ENCODE measurements around the gene TPD52L1.
"Not testable (repeated sequence)": the region's sequence is repeated elsewhere in the genome, so short reads cannot be mapped to it uniquely, and the experiment has no call there.

The TPD52L1 gene

GRCh38 chr6:125142618-125143017 is 11.0 kb upstream of the TPD52L1 start:
- DNase-seq (ENCODE audit: low spot score) = no peak

GRCh38 chr6:125144822-125145221 is 8.8 kb upstream of the TPD52L1 start:
- DNase-seq (ENCODE audit: low spot score) = no peak

- DNase-seq (ENCODE audit: low spot score) = no peak
Measured at GRCh38 chr6:125149256-125150144, 4.1 kb upstream of the TPD52L1 start.

GRCh38 chr6:125151700-125152099 is 1.9 kb upstream of the TPD52L1 start:
- peak; percentile 38 for DNase-seq (ENCODE audit: low spot score)

GRCh38 chr6:125154118-125154760 is 666 bp downstream of the TPD52L1 start:
- DNase-seq (ENCODE audit: low spot score) = no peak

GRCh38 chr6:125154761-125155135 is 1.2 kb downstream of the TPD52L1 start:
- no peak for DNase-seq (ENCODE audit: low spot score)

- DNase-seq (ENCODE audit: low spot score) = no peak
Measured at GRCh38 chr6:125155344-125155743, 1.8 kb downstream of the TPD52L1 start.

- no peak for DNase-seq (ENCODE audit: low spot score)
Measured at GRCh38 chr6:125156496-125156895, 2.9 kb downstream of the TPD52L1 start.

GRCh38 chr6:125157280-125157679 is 3.7 kb downstream of the TPD52L1 start:
- DNase-seq (ENCODE audit: low spot score) = no peak

- DNase-seq (ENCODE audit: low spot score) = no peak
Measured at GRCh38 chr6:125157725-125158124, 4.2 kb downstream of the TPD52L1 start.

- DNase-seq (ENCODE audit: low spot score) = not testable (repeated sequence)
Measured at GRCh38 chr6:125163339-125163738, 9.8 kb downstream of the TPD52L1 start.

GRCh38 chr6:125163811-125164210 is 10.2 kb downstream of the TPD52L1 start:
- DNase-seq (ENCODE audit: low spot score) = no peak

GRCh38 chr6:125164696-125165095 is 11.1 kb downstream of the TPD52L1 start:
- DNase-seq (ENCODE audit: low spot score) = no peak

GRCh38 chr6:125165256-125165655 is 11.7 kb downstream of the TPD52L1 start:
- DNase-seq (ENCODE audit: low spot score) = no peak

- no peak for DNase-seq (ENCODE audit: low spot score)
Measured at GRCh38 chr6:125165776-125166175, 12.2 kb downstream of the TPD52L1 start.

GRCh38 chr6:125166711-125167110 is 13.1 kb downstream of the TPD52L1 start:
- DNase-seq (ENCODE audit: low spot score) = no peak

GRCh38 chr6:125167579-125167978 is 14.0 kb downstream of the TPD52L1 start:
- DNase-seq (ENCODE audit: low spot score) = no peak

- no peak for DNase-seq (ENCODE audit: low spot score)
Measured at GRCh38 chr6:125169058-125169457, 15.5 kb downstream of the TPD52L1 start.

- DNase-seq (ENCODE audit: low spot score) = no peak
Measured at GRCh38 chr6:125169522-125169921, 15.9 kb downstream of the TPD52L1 start.

GRCh38 chr6:125170376-125170775 is 16.8 kb downstream of the TPD52L1 start:
- no peak for DNase-seq (ENCODE audit: low spot score)

GRCh38 chr6:125173341-125174095 is 19.9 kb downstream of the TPD52L1 start:
- DNase-seq (ENCODE audit: low spot score) = no peak

- no peak for DNase-seq (ENCODE audit: low spot score)
Measured at GRCh38 chr6:125174626-125175025, 21.1 kb downstream of the TPD52L1 start.

Measured in pons (tissue), 1 donor.